Liver (tissue), 9 donors: ENCODE measurements around the gene MYO1B. TPM values are rescaled to one million over a fixed set of nuclear protein-coding genes. Genes with fewer than 3 reads are reported as not detected.

ENCODE experiments used
- DNase-seq: peaks from one replicate; pipeline ENCODE4 v3.0.0-alpha.2; 2017; ENCODE audit warnings: low spot score
- H3K27ac ChIP-seq, 2 donors: one replicate each; pipeline ENCODE4 v1.7.0; 2013; ENCODE audit warnings: inconsistent platforms in 2 of 2, low read length in 2 of 2, control low read depth in 1 of 2, low read depth in 1 of 2, mild to moderate bottlenecking in 1 of 2
- H3K27me3 ChIP-seq, 4 donors: one replicate each; pipeline versions ENCODE4 v1.6.1 to v1.7.0; 2013; ENCODE audit warnings: low read length in 3 of 4, inconsistent platforms in 1 of 4, mild to moderate bottlenecking in 1 of 4, moderate library complexity in 1 of 4; ENCODE audit not compliant: control insufficient read depth in 4 of 4, insufficient read depth in 4 of 4
- H3K36me3 ChIP-seq, 4 donors: one replicate each; pipeline versions ENCODE4 v1.6.1 to v1.7.0; 2013; ENCODE audit warnings: low read length in 3 of 4, mild to moderate bottlenecking in 3 of 4, low read depth in 1 of 4, moderate library complexity in 1 of 4; ENCODE audit not compliant: control insufficient read depth in 4 of 4, insufficient read depth in 3 of 4
- H3K4me1 ChIP-seq, 4 donors: one replicate each; pipeline versions ENCODE4 v1.6.1 to v1.7.0; 2013; ENCODE audit warnings: low read length in 3 of 4, mild to moderate bottlenecking in 3 of 4, moderate library complexity in 1 of 4; ENCODE audit not compliant: control insufficient read depth in 4 of 4, insufficient read depth in 4 of 4
- H3K4me3 ChIP-seq, 3 donors: one replicate each; pipeline versions ENCODE4 v1.6.1 to v1.7.0; 2013; ENCODE audit warnings: low read length in 3 of 3, control low read depth in 1 of 3, low read depth in 1 of 3, mild to moderate bottlenecking in 1 of 3
- H3K9ac ChIP-seq, 2 donors: one replicate each; pipeline ENCODE4 v1.7.0; 2013; ENCODE audit warnings: low read length in 2 of 2, mild to moderate bottlenecking in 2 of 2, moderate library complexity in 2 of 2, control low read depth in 1 of 2, low read depth in 1 of 2
- H3K9me3 ChIP-seq, 4 donors: one replicate each; pipeline versions ENCODE4 v1.6.1 to v1.7.0; 2013; ENCODE audit warnings: low read length in 3 of 4; ENCODE audit not compliant: control insufficient read depth in 4 of 4
- EGR1 ChIP-seq, 2 donors: IDR thresholded peaks; 2 replicates each; pipeline ENCODE4 v1.6.1; 2016 to 2018; ENCODE audit warnings: antibody characterized with exemption in 2 of 2, low read depth in 2 of 2
- FOXA1 ChIP-seq: IDR thresholded peaks from 2 replicates; pipeline ENCODE4 v1.6.1; 2016; ENCODE audit warnings: antibody characterized with exemption
- HNF4A ChIP-seq, 2 donors: conservative IDR thresholded peaks; 2 replicates each; pipeline ENCODE4 v1.6.1; 2016; ENCODE audit warnings: antibody characterized with exemption in 2 of 2, mild to moderate bottlenecking in 2 of 2
- NR2F2 ChIP-seq: IDR thresholded peaks from 2 replicates; pipeline ENCODE4 v1.6.1; 2016; ENCODE audit warnings: antibody characterized with exemption
- RAD21 ChIP-seq, 2 donors: IDR thresholded peaks; 2 replicates each; pipeline ENCODE4 v1.6.1; 2016; ENCODE audit warnings: antibody characterized with exemption in 2 of 2, mild to moderate bottlenecking in 2 of 2
- RXRA ChIP-seq, 2 donors: IDR thresholded peaks; 2 replicates each; pipeline ENCODE4 v1.6.1; 2017 to 2018; ENCODE audit warnings: antibody characterized with exemption in 2 of 2, mild to moderate bottlenecking in 1 of 2
- SP1 ChIP-seq: IDR thresholded peaks from 2 replicates; pipeline ENCODE4 v1.6.1; 2018; ENCODE audit warnings: antibody characterized with exemption, mild to moderate bottlenecking
- TAF1 ChIP-seq: conservative IDR thresholded peaks from 2 replicates; pipeline ENCODE4 v1.6.1; 2016; ENCODE audit warnings: antibody characterized with exemption, mild to moderate bottlenecking
- YY1 ChIP-seq: IDR thresholded peaks from 2 replicates; pipeline ENCODE4 v1.6.1; 2016; ENCODE audit warnings: antibody characterized with exemption, mild to moderate bottlenecking
- WGBS: extraction: QIAGEN DNeasy Blood & Tissue Kit; methylation state at CpG from one replicate; pipeline ENCODE4 v1.1.7; 2013; 5-methylcytosine and 5-hydroxymethylcytosine counted together
- polyA plus RNA-seq, 2 donors: library from polyadenylated mRNA; stranded (reverse) in 1 of 2; unstranded in 1 of 2; fragments of 200-250 nt in 1 of 2; fragments of >200 nt in 1 of 2; fragmentation: Nextera tagmentation in 1 of 2; extraction: Ambion mirVana in 1 of 2; gene quantifications; one replicate each; pipeline versions ENCODE4 v1.2.1 to v1.2.3, GENCODE V29; 2013 to 2015
- total RNA-seq, 2 donors: library from RNA; depleted of rRNA; stranded (reverse); fragments of >200 nt; gene quantifications; one replicate each; pipeline ENCODE4 v1.2.3, GENCODE V29; 2014
- TF ChIP-seq, protein P1 (sequence below): IDR thresholded peaks from 2 replicates; pipeline ENCODE4 v1.6.1; 2016; ENCODE audit warnings: antibody characterized with exemption
- TF ChIP-seq, protein P2 (sequence below): IDR thresholded peaks from 2 replicates; pipeline ENCODE4 v1.6.1; 2016; ENCODE audit warnings: antibody characterized with exemption
- donor health status: healthy.
- donor health status: healthy.
- donor health status: healthy.
- donor health status: healthy.
- donor health status: healthy.

MYO1B gene
- total and polyA plus RNA-seq, 4 donors, result 66.5 to 434 (median 117) TPM

DNA sequence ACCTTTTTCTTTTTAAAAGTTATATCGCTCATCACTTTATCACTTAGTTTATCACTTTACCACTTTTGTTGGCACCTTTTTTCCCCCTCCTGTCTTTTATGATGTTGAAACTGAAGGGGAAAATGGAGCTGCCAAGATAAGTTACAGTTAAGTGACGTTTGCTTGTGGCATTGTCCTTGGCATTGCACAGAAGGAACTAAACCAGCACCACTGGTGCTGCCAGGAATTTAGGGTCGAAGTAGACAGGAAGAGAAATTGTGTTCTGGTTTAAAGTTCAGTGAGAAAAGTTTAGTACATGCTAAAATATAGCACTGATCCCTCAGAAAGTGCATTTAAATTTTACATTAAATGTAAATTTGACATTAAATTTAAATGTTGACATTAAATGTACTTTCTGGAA is 49.9 kb downstream of the MYO1B start:
- peaks cover 8 to 51% (median 31%) of the 10 kb centered on the region in 4 donors for H3K4me1 ChIP-seq
- no peaks in the 10 kb centered on the region for H3K27me3 ChIP-seq
- no peak for DNase-seq
- peak overlapping the region in 1 of 2 donors; percentile 66 for H3K27ac ChIP-seq
- peaks cover 0 to 17% (median 6%) of the 10 kb centered on the region in 4 donors for H3K36me3 ChIP-seq
- WGBS, result 25% methylated on average over 3 of the region's 3 CpGs
- TF ChIP-seq NR2F2 (no peak), HNF4A (conservative IDR thresholded peaks at IDR 0.05) (peak; percentile 35 to 55), RAD21 (IDR thresholded peaks at IDR 0.05) (peak in 1 of 2 donors; percentile 3), YY1 (peak; percentile 36), RXRA (IDR thresholded peaks at IDR 0.05) (peak; percentile 17 to 34)
- TF ChIP-seq, protein P1, sequence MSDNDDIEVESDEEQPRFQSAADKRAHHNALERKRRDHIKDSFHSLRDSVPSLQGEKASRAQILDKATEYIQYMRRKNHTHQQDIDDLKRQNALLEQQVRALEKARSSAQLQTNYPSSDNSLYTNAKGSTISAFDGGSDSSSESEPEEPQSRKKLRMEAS, result no peak
- no peaks in the 10 kb centered on the region for H3K9me3 ChIP-seq
- H3K4me3 ChIP-seq, result no peak overlapping the region
- no peak overlapping the region for H3K9ac ChIP-seq

DNA sequence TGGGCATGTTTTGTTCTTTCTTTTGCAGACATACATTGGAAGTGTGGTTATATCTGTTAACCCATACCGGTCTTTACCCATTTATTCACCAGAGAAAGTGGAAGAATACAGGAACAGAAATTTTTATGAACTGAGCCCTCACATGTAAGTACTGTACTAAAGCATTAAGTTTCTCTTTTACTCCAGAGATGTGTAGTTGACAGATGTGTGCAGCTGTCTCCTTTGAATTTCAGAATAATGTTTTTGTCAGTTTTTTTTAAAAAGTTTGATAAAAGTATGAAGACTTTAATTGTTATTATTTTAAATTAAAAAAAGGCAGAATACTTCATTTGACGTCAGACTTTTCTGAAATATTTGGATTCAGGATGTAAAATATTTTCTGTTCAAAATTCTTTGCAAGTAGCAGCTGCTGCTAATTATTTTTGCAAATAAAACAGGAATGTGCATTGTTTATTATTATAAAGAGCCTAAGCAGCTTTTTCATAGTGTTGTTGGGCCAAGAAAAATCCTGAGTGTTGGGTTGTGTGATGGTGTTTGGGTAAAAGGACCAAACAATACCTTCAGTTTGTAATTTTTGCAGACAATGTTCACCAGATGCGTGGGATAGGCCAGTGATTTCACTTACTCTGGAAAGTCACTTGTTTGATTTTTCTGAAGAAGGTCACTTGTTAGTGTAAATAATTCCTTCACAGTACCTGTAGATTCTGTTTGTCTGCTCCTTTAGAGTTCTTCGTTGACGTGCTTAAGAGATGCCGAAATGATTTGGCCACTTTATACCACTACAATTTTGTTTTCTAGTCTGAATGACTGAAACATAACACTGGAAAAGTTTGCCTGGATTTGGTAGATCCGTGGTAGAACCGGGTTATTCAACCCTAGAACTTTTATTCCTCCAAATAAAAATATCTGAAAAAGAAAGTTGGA is 51.1 kb downstream of the MYO1B start:
- Histone ChIP-seq H3K9me3 (no peaks in the 10 kb centered on the region), H3K27me3 (no peaks in the 10 kb centered on the region), H3K4me1 (peaks cover 7 to 38% (median 22%) of the 10 kb centered on the region in 4 donors), H3K4me3 (no peak overlapping the region), H3K9ac (no peak overlapping the region), H3K27ac (no peak overlapping the region), H3K36me3 (peaks cover 0 to 16% (median 7%) of the 10 kb centered on the region in 4 donors)
- no peak for DNase-seq
- 86% methylated on average over 8 of the region's 8 CpGs for WGBS
- TF ChIP-seq, protein P1, result no peak
- TF ChIP-seq RAD21 (IDR thresholded peaks at IDR 0.05), result no peak
- TF ChIP-seq EGR1 (IDR thresholded peaks at IDR 0.05; ENCODE audit: low read depth in 2 of 2), result no peak
- no peak for TF ChIP-seq SP1
- TF ChIP-seq FOXA1, result no peak
- no peak for TF ChIP-seq TAF1
- no peak for TF ChIP-seq YY1
- TF ChIP-seq, protein P2, sequence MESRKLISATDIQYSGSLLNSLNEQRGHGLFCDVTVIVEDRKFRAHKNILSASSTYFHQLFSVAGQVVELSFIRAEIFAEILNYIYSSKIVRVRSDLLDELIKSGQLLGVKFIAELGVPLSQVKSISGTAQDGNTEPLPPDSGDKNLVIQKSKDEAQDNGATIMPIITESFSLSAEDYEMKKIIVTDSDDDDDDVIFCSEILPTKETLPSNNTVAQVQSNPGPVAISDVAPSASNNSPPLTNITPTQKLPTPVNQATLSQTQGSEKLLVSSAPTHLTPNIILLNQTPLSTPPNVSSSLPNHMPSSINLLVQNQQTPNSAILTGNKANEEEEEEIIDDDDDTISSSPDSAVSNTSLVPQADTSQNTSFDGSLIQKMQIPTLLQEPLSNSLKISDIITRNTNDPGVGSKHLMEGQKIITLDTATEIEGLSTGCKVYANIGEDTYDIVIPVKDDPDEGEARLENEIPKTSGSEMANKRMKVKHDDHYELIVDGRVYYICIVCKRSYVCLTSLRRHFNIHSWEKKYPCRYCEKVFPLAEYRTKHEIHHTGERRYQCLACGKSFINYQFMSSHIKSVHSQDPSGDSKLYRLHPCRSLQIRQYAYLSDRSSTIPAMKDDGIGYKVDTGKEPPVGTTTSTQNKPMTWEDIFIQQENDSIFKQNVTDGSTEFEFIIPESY, result no peak

DNA sequence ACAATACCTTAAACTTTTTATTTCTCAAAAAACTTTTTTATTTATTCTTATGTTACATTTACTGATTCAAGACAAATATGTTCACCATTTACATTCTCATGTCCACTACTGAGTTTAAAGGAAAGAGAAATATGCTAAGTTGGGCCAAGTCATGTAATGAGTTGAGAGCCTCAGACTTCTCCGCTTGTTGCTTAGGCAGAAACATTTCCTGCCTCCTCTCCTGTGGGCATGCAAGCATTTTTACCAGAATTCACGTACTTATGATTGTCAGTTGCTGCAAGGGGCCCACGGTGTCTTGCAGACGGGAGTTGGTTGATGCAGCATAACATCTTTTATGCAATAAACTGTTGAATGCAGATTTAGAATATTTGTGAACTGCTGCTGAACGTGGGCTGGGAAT is 51.8 kb downstream of the MYO1B start:
- no peak overlapping the region for H3K9ac ChIP-seq
- H3K27ac ChIP-seq, result no peak overlapping the region
- WGBS, result 65% methylated on average over 5 of the region's 5 CpGs

More for the DNA sequence above, 51.8 kb downstream of the MYO1B start:
- no peak for DNase-seq
- no peak overlapping the region for H3K4me3 ChIP-seq
- H3K36me3 ChIP-seq, result peaks cover 0 to 16% (median 8%) of the 10 kb centered on the region in 4 donors
- no peaks in the 10 kb centered on the region for H3K27me3 ChIP-seq
- H3K4me1 ChIP-seq, result peaks cover 6 to 35% (median 22%) of the 10 kb centered on the region in 4 donors
- no peaks in the 10 kb centered on the region for H3K9me3 ChIP-seq
- TF ChIP-seq NR2F2, result no peak
